ENCODE measurements around the gene CNTNAP2. TPM values are rescaled to one million over a fixed set of nuclear protein-coding genes. Genes with fewer than 3 reads are reported as not detected.

CNTNAP2 gene
- total RNA-seq, 2 experiments from 2014 or later = not detected

DNA sequence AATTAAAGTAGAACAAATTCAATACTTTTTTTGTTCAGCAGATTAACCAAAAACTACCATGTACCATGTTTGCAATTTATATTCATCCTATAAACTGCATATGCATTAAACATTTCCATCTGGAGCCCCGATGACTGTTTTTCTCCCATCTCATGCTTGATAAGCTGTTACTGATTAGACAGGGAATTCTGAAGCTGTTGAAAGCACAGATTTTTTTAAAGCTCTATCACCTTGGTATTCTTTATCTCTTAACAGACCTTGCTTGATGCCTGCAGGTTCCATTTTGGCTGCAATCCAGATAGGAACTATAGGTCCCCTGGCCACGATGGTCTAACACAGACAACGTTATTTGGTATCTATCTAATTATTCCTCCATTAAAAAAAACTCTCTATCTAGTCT is 961.7 kb downstream of the CNTNAP2 start:
- no peaks in the 10 kb centered on the region for H3K27me3 ChIP-seq (ENCODE audit: control insufficient read depth in 1 of 2, insufficient read depth in 2 of 2, low read length in 2 of 2)
- Mint-ChIP-seq H3K9me3 (peaks cover 2% of the 10 kb centered on the region), H3K27me3 (no peaks in the 10 kb centered on the region), H3K36me3 (ENCODE audit: low read depth) (no peaks in the 10 kb centered on the region), H3K4me3 (no peak overlapping the region), H3K4me1 (ENCODE audit: low read depth) (no peaks in the 10 kb centered on the region), H3K27ac (no peak overlapping the region)
- ATAC-seq (ENCODE audit: poor library complexity) = no peak
- no peaks in the 10 kb centered on the region for H3K36me3 ChIP-seq (ENCODE audit: insufficient read depth, low read length)
- no peaks in the 10 kb centered on the region for H3K4me1 ChIP-seq (ENCODE audit: insufficient read depth, low read length)
- DNase-seq = no peak
- ChIA-PET POLR2A (no interaction called here), CTCF (no interaction called here)
- TF ChIP-seq CTCF (IDR thresholded peaks at IDR 0.05) = no peak
- H3K4me3 ChIP-seq (ENCODE audit: low read length) = no peak overlapping the region
- H3K27ac ChIP-seq (ENCODE audit: low read depth in 1 of 2, low read length in 2 of 2) = no peak overlapping the region
- peaks cover 0 to 4% of the 10 kb centered on the region in 2 experiments for H3K9me3 ChIP-seq (ENCODE audit: control insufficient read depth in 1 of 2, insufficient read depth in 1 of 2, low read length in 2 of 2)
- intact Hi-C loops (cut with DNase I, micrococcal nuclease) = no loop called here

- no peaks in the 10 kb centered on the region for H3K36me3 ChIP-seq (ENCODE audit: insufficient read depth, low read length)
- H3K4me1 Mint-ChIP-seq (ENCODE audit: low read depth) = no peaks in the 10 kb centered on the region
- no peaks in the 10 kb centered on the region for H3K4me1 ChIP-seq (ENCODE audit: insufficient read depth, low read length)
- H3K4me3 Mint-ChIP-seq = no peak overlapping the region
- DNase-seq (no peak), ATAC-seq (ENCODE audit: poor library complexity) (no peak)
- CTCF ChIA-PET = no interaction called here
- H3K27ac Mint-ChIP-seq = no peak overlapping the region
- no peaks in the 10 kb centered on the region for H3K36me3 Mint-ChIP-seq (ENCODE audit: low read depth)
- H3K27ac ChIP-seq (ENCODE audit: low read depth in 1 of 2, low read length in 2 of 2) = no peak overlapping the region
- H3K27me3 Mint-ChIP-seq = no peaks in the 10 kb centered on the region
- peaks cover 0 to 4% of the 10 kb centered on the region in 2 experiments for H3K9me3 ChIP-seq (ENCODE audit: control insufficient read depth in 1 of 2, insufficient read depth in 1 of 2, low read length in 2 of 2)
- no peak overlapping the region for H3K4me3 ChIP-seq (ENCODE audit: low read length)
- POLR2A ChIA-PET = no interaction called here
- H3K9me3 Mint-ChIP-seq = no peaks in the 10 kb centered on the region
- no peak for TF ChIP-seq CTCF (IDR thresholded peaks at IDR 0.05)
- H3K27me3 ChIP-seq (ENCODE audit: control insufficient read depth in 1 of 2, insufficient read depth in 2 of 2, low read length in 2 of 2) = no peaks in the 10 kb centered on the region
- intact Hi-C loops (cut with DNase I, micrococcal nuclease) = no loop called here
Observed at GRCh38 chr7:147079083-147079482, 962.5 kb downstream of the CNTNAP2 start.

GRCh38 chr7:147079921-147080420 is 963.4 kb downstream of the CNTNAP2 start:
- Mint-ChIP-seq H3K4me1 (ENCODE audit: low read depth) (no peaks in the 10 kb centered on the region), H3K4me3 (no peak overlapping the region), H3K36me3 (ENCODE audit: low read depth) (no peaks in the 10 kb centered on the region), H3K9me3 (no peaks in the 10 kb centered on the region), H3K27ac (no peak overlapping the region), H3K27me3 (no peaks in the 10 kb centered on the region)
- ATAC-seq (ENCODE audit: poor library complexity) = no peak
- Histone ChIP-seq H3K27ac (ENCODE audit: low read depth in 1 of 2, low read length in 2 of 2) (no peak overlapping the region), H3K4me1 (ENCODE audit: insufficient read depth, low read length) (no peaks in the 10 kb centered on the region), H3K27me3 (ENCODE audit: control insufficient read depth in 1 of 2, insufficient read depth in 2 of 2, low read length in 2 of 2) (no peaks in the 10 kb centered on the region), H3K36me3 (ENCODE audit: insufficient read depth, low read length) (no peaks in the 10 kb centered on the region), H3K4me3 (ENCODE audit: low read length) (no peak overlapping the region), H3K9me3 (ENCODE audit: control insufficient read depth in 1 of 2, insufficient read depth in 1 of 2, low read length in 2 of 2) (peaks cover 0 to 4% of the 10 kb centered on the region in 2 experiments)
- ChIA-PET POLR2A (no interaction called here), CTCF (no interaction called here)
- no peak for TF ChIP-seq CTCF (IDR thresholded peaks at IDR 0.05)
- intact Hi-C loops (cut with DNase I, micrococcal nuclease) = no loop called here
- no peak for DNase-seq

Data from CD4-positive, alpha-beta T cell (primary cell).